Activated CD4-positive, alpha-beta T cell treated with anti-CD3 and anti-CD28 coated beads, Interleukin-2, amount 50 U/mL, for 16 hours (primary cell): ENCODE data around the gene PRR18.

ENCODE experiments used
- DNase-seq: peaks from one replicate; pipeline ENCODE4 v3.0.0-alpha.2; 2020

The PRR18 gene

DNA sequence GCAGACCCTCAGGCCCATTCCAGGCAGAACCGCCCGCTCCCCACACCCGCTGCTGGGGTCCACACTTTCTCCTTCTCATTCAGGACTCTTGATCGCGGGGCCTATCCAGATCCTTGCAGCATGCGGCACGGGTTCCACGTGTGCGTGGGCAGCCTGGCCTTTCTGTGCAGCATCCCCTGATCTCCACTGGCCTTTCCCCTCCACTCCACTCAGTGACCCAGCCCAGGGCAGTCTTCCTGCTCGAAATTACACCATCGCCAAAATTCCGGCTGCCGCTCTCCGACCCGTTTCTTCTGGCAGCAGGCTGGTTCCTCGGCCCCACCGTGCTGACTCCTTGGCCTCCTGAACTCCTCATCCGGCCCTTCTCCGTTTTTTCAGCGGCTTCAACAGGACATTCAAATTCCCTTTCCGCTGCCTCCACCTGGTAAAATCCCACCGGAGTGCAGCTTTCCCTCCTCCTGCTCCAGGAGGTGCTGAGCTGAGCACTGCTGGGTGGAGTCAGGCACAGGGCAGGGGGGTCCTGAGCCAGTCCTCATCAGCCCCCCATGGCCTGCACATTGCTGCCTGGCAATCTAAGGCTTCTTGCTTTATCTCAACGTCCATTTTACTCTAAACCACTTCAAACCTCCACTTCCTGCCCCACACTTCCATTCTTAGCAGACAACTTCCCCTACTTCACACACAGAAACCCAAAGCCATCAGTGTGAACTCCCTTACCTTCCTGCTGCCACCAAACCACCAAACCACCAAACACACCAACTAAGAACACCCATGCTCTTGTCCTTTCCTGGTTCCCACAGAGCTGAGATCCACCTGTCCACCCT lies 25.2 kb upstream of the PRR18 start:
- DNase-seq: peak; percentile 69

DNA sequence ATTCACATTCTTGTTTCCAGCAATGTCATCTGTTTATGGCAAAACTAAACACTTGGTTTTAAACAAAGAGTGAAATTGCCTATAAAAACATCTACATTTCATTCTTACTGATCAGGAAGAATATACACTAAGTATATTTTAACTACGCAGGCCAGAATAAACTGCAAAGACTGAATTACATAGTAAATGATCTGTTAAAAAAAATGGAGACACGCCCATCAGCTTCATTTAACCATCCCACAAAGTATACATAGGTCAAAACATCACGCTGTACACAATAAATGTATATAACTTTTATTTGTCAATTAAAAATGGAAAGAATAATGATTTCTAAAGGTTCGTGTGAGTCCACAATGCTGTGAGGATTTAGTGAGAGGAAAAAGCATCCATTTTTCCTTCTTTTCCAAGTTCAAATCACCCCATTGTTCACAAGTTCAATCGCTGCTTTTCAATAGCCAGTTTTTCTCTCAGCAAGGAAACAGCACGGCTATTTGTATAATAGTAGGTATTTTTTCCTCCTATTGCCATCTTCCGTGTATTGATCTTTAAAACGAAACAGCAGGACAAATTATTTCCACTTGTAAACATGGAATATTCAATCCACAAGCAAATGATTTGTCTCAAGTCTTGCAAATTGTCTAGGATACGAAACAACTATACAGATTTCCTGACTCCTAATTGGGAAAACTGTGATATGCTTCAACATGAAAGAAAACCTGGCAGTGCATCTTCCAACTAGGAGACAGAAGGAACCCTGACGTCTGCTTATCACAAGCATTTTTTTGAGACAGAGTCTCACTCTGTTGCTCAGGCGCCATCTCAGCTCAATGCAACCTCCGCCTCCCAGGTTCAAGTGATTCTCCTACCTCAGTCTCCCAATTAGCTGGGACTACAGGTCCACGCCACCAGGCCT lies 23.6 kb upstream of the PRR18 start:
- DNase-seq: no peak

- no peak for DNase-seq
Measured at GRCh38 chr6:166330612-166331011, 22.4 kb upstream of the PRR18 start.

DNA sequence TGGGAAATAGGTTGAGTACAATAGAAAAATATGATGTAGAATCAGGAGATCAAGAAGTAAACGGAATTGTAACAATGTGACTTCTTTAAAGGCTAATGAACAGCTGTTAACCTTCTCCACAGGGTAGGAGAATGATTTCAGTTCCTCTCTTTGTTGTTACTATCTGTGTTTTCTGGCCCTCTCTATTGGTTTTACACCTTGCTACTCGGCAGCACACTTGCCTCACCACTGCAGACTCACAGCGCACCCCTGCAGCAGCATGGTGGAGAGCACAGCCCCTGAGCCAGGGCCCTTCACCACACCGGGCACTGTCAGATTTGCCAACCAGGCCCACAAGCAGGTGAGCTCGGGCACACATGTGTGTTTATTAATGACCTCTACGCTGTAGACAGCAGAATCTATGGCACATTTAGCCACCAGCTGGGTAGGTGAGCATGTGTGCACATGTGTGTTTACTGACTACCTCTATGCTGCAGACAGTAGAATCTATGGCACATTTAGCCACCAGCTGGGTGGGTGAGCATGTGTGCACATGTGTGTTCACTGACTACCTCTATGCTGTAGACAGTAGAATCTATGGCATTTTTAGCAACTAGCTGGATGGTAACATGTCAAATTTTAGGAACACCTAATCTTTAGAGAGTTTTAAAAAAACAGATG lies 17.3 kb upstream of the PRR18 start:
- no peak for DNase-seq

DNA sequence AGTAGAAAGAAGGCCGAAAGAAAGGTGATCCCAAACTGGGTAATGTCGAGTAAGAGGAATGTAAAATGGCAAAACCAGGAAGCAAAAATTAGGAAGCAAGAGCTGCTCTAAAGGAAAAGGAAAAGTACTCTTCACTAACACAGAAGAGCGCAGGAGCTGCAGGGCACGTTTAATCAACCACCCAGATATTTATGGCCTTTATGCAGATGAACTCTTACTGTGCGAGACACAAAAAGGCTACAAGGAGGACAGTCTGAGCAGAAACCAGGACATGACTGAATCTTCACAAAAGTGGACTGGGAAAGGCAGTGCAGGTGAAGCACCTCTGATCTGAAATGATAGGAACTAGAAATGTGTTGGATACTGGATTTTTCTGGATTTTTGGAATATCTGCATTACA lies 15.2 kb upstream of the PRR18 start:
- no peak for DNase-seq

GRCh38 chr6:166318649-166319600 lies 10.7 kb upstream of the PRR18 start:
- no peak for DNase-seq

DNA sequence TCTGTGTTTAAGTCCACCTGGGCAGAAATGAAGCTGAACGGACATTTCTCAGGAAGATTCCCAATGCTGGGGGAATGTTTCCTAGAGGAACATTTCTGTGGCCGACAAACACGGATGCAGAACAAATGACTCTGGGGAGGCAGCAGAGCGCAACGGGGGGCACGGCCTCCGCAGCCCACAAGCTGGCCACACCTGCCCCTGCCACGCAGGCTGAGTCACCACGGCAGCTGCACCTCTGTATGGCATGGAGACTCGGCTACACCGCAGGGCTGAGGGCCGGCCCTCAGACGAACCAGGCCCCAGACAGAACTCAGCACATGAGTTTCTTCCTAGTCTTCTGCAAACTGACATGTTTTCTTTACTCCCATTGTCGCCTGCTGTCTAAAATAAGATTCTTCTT lies 10.0 kb upstream of the PRR18 start:
- DNase-seq: no peak

DNA sequence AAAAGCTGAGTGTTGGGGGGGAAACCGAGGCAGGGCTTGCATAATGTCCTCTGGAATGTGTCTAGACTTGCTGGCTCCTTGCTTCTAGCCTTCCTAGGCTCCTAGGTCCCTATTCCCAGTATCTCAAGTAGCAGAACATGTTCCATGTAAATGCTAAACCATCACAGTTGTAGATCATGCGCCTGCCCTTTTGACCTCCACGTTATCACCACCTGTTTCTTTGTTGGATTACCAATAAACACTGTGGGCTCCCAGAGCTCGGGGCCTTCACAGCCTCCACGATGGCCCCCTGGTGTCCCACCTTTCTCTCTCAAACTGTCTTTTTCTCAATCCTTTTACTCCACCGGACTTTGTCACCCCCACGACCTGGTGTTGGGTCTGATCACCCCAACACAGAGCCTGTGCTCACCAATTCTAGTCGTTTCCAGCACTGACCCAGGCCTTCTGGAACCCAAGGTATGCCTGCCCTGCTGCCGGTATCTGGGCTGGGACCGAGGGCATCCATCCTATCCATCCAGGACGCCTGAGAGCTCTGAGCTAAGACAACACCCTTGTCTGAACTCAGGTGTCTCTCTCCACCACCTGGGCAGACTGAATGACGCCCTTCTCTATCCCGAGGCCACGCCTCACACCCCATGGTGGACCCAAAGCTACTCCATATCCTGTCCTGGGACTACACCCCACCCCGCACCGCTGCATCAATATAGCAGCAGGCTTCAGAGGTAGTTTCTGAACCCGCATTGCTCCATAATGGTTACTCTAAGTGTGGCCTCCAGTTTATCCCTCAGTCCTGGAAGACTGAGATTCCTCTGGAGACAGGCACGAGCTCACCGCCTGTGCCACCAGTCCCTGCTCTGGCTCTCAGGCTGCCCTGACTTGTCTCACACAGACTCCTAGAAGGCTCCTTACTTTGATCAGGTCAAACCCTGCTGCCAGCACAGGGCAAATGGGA lies 9.3 kb upstream of the PRR18 start:
- no peak for DNase-seq

DNA sequence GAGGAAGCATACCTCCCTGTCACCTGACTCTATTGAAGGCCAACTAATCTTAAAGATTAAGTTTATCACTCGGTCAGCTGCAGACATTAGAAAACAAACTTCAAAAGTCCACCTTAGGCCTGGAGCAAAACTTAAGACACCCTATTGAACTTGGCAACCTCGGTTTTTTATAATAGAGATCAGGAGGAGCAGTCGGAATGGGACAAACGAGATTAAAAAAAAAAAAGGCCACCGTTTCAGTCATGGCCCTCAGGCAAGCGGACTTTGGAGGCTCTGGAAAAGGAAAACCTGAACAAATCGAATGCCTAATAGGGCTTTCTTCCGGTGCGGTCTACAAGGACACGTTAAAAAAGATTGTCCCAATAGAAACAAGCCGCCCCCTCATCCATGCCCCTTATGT lies 7.2 kb upstream of the PRR18 start:
- no peak for DNase-seq

DNA sequence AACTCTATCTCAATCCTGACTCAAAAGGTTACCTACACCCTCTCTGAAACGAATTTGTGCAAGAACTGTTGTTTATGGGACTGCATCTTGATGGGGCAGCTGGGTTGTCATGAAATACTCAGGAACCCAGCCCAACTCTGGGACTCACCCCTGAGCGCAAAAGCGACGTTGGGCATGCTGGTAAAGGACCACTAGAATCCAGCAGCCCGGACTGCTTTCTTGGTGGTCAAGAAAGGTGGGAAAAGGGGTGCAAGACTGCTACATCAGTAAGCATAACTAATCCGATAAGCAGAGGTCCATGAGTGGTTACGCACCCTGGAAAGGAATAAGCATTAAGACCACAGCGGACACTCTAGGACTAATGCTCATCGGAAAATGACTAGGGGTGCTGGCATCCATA lies 6.3 kb upstream of the PRR18 start:
- no peak for DNase-seq

DNA sequence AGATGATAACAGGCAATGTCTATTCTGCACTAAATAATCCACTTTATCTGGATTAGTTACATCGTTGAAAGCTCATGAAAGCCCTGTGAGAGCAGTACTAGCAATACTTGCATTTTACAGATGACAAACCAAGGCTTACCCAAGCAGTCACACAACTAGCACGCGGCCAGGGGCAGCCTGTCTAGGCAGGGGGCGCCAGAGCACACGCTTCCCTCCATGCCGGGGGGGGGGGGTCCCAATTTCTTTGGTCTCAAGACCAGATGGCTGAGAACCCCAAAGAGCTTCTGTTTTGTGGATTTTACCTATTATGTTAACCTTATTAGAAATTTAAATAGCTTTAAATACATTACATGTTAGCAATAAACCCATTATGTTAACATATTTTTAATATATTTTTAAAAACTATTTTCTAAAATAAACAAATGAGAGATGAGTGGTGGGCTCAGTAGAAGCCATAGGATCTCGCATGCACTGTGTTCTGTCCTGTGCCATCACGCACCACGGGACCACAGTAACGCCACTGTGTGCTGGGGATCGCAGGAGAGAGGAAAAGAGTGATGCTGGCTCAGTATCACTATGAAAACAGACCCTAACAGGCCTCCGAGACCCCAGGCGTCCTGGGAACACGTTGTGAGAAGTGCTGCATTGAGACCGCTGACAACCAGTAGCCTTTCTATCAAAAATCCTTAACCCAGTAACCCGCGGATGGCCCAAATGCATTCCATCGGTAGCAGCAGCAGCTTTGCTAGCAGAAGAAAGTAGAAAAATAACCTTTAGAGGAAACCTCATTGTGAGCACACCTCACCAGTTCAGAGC lies 5.3 kb upstream of the PRR18 start:
- DNase-seq: peak; percentile 60

DNA sequence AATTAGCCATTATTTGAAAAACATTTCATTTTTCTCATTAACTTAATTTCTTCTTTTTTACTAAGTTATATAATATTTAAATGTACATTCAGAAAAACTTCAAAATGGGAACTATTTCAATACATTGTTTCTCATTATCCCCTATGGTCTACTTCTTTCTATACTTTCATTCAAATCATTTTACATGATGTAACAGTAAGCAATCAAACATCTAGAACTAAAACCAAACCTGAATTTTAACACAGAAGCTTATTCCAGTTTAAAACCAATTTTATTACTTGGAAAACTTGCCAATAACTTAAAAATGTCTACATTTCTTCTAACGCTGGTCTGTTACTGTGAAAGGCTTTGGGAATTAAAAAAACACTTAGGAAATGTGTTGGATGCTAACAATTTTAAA lies 4.6 kb upstream of the PRR18 start:
- DNase-seq: no peak

DNA sequence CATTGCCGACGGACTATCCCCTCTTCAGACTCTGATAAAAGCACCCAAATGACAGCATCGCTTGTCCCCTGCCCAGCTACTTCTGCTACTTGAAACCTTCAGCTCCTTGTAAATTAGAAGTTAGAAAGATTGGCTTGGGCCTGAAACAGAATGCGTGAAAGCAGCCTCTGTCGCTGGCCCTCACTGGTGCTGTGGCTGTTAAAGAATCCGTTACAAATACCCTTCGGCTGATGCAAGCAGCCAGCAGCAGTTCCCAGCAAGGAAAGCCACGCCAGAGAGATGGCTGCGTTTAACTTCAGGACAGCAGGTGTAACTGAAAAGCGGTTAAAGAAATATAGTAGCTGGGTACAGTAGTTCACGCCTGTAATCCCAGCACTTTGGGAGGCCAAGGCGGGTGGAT lies 2.4 kb upstream of the PRR18 start:
- no peak for DNase-seq

- no peak for DNase-seq
Measured at GRCh38 chr6:166309977-166310376, 1.8 kb upstream of the PRR18 start.

GRCh38 chr6:166308769-166309589 lies 787 bp upstream of the PRR18 start:
- no peak for DNase-seq

DNA sequence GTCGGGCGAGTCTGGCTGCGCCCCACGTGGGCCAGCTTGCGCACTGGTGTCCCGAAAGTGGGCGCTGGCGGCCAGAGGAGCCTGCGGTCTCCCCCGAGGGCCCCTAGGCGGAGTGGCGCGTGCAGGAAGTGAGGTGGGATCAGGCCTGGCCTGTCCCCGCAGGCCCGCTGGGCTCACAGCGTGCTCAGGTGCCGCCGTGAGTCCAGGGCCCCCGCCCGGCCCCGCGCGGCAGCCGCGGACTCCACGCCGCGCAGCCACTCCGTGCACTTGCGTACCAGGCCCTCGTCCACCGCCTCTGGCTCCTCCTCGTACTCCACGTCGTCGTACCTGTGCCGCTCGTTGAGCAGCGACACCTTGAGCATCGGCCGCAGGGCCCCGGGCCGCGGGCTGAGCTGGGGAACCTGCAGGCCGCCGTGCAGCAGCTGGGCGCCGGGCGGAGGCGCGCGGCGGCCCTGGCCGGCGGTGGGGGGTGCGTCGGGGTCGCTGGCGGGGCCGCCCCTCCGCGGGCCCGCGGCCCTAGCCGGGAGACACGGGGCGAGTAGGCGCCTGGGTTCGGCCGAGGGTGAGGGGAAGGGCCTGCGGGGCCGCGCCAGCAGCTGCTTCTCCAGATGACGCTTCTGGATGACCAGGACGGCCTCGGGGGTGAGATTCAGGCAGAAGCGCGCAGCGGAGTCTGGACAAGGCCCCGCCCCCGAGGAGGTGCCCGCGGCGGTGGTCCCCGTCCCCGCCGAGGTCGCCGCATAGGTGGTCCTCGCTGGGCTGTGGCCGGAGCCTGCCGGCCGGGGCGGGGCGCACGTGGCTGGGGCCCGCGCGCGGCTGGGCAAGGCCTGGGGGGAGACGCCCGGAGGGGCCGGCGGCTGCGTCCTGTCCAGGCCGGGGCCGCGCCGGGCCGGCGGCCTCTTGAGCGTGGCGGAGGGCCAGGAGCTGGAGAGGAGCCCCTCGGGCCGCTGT lies 835 bp downstream of the PRR18 start:
- no peak for DNase-seq

DNA sequence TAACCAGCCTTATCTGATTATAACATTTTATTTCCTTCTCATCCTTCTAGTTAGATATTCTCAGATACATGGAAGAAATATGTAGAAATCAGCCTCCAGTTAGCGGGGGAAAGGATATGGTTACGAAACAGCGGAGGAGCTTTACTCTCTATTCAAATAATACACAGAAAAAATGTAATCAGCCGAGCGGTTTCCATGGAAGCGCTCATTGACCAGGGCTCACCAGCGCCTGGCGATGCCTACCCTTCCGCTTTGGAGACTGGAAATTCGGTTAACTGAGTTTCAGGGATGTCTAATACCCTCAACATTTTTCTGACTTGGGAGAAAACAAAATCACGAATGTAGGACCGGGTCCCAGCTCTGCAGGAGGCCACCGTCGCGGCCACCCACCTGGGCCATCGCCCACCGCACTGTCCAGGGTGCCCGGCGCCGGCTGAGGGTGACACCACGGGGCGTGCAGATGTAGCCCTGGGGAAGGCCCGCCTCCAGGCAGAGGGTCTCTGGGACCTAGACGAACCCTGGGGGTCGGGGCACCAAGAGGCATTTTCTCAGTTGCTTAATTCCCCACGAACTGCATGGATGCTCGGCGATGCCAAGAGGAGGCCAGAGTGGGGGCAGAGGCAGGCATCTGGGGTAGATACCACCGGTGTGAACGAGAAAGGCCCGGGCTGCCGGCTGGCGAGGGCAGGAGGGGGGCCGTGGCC lies 1.7 kb downstream of the PRR18 start:
- DNase-seq: no peak
